ENCODE data around the gene PTGR2.
"Not testable (repeated sequence)": the region's sequence is repeated elsewhere in the genome, so short reads cannot be mapped to it uniquely, and the experiment has no call there.

Gene PTGR2

DNA sequence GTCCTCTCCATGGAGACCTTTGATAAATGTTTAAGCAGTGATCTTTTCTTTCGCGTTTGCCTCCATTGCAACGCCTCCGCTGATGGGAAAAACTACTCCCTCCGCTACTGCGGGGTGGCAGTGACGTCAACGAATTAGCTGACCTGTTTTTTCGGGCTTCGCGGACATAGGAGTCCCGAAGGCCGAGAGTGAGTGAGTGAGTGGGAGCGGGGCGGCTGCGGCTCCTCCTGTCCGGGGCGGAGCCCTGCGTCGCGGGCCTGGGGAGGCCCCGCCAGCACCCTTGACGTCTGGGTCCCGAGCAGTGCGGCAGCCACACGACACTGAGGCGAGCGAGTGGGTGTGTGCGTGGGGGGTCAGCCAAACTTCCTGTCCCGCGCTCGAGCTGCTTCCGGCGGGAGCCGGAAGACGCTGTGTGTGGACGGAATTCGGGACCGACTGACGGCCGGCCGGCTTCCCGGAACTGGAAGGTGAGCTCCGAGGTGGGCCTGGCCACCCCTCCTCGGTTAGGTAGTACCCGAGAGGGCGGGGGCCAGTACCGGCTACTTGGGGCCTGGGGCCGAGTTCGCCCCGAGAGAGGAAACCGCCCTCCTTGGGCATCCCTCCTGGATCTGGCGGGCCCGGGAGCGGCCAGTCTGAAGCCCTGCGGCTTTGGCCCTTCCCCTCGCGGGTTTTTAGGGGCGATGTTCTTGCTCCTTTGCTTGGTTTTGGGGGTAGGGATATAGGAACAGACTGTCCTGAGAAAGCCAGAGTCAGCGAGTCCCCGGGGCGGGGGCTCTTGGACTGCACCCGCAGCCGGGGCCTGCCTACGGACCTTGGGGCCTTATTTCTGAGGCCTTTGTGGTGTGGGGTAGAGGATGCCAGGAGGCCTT lies 35.1 kb downstream of the PTGR2 start, which contains the start of gene ZNF410:
Gene ZNF410, plus strand, starts transcription at position 411 of the 869 bp plus-strand sequence. CDS start 5,317 bp downstream, outside the sequence.
- DNase-seq (ENCODE audit: low read depth in 2 of 2), result peak; percentile 90 to 93

DNA sequence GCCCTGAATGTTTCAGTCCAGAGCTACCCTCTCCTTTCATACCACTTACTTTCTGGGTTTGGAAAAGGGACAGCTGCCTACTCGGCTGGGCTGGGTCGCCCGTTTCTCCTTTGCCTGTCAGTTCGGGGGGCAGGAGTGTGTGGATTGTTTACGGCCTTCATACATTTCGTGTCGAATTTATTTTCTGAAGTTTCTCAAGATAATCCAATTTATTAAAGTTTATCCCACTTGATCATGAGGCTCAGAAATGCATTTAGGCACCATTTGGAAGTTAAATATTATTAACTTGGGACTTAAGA lies 35.6 kb downstream of the PTGR2 start:
- DNase-seq (ENCODE audit: low read depth in 2 of 2), result no peak

DNA sequence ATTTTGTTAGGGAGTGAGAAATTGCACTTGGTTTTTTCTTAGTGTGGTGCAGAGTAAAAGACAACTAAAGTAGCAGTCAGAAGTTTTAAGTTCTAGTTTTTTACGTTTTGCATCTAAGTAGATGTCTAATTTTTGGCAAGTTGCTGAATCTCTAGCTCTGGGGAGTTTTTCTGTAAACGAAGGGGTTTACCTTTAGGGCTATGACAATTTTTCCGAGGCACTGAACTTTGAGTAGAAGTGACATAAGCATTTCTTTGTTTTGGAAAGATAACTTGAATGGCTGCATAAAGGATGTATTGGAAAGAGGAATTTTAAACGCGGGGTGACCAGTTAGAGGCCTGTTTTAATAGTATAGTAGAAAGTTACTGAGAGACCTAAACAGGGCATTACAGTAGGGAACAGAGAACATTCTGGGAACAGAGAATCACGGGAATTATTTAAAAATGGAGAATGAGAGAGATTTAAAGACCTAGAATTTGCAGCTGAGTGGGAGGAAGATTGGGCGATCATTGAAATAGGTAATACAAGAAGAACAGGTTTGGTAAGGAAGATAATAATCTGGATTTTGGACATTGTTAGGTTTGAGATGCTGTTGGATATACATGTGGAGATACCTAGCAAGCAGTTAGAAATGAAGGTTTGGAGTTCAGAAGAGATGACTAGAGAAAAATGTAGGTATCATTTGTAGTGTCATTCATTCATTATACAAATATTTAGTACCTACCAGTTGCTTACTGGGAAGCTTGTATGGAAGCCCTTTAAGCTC lies 36.2 kb downstream of the PTGR2 start:
- no peak for DNase-seq (ENCODE audit: low read depth in 2 of 2)

DNA sequence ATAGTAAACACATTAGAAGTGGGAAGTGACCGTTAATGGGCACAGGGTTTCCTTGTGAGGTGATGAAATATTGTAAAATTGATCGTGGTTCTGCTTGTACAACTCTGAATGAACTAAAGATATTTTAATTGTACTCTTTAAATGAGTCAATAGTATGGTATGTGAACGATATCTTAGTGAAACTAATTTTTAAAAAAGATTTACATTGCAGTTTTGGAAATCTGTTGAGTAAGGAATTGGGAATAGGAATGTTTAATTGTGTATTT lies 36.8 kb downstream of the PTGR2 start:
- no peak for DNase-seq (ENCODE audit: low read depth in 2 of 2)

DNA sequence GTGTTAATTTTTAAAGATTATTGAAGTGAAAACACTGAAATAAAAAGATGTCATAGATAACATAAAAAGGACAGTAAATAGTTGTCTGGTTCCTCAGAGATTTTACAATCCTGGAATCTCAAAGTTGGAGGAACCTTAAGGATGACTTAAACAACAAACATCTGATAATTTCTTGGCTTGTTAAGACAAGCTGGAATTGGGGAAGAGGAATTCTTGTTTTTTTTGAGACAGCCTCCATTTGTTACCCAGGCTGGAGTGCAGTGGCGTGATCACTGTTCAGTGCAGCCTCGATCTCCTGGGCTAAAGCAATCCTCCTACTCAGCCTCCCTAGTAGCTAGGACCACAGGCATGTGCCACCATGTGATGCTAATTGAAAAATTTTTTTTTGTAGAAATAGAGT lies 37.3 kb downstream of the PTGR2 start:
- DNase-seq (ENCODE audit: low read depth in 2 of 2), result no peak

DNA sequence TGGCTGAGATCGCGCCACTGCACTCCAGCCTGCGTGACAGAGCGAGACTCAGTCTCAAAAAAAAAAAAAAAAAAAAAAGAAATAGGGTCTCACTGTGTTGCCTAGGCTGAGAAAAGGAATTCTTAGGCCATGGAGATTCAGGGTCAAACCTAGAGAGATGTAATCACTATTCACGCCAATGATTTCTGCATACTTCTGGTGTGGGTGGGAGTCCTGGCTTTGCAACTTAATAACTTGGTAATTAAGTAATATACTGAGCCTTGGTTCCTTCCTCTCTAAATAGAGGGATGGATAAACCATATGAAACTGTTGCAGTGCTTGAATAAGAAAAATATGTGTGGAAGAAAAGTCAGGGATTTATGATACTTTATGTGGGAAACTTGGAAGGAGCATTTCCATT lies 37.7 kb downstream of the PTGR2 start:
- no peak for DNase-seq (ENCODE audit: low read depth in 2 of 2)

DNA sequence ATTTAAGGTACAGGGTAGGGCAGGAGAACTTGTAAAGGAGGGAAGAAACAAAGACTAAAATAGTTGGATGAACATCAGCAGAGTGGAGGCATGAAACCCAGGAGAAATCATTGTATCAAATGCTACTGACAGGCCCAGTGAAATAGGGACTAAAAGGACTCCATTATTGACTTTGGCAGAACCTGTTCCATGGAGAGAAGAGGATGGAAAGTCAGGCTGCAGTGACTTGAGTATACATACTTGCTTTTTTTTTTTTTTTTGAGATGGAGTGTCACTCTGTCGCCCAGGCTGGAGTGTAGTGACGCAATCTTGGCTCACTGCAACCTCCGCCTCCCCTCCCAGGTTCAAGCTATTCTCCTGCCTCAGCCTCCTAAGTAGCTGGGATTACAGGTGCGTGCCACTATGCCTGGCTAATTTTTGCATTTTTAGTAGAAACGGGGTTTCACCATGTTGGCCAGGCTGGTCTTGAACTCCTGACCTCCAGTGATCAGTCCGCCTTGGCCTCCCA lies 42.6 kb downstream of the PTGR2 start:
- DNase-seq (ENCODE audit: low read depth in 2 of 2), result not testable (repeated sequence)

DNA sequence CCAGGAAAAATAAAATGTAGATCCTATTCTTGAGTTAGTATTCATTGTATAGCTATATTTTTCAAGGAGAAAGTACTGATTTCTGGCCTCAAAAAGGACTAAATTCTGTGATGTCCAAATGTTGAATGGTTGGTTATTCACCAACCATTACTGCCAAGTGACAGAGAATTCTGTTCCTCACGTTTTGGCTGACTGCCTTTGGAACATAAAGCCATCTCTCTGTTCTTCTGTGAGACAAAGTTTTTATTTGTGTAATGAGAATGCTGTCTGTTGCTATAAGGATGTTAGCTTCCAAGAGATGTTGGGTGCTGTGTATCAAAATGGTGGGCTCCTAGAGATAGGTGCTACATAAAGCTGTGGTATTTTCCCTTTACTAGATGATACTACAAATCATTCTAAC lies 44.3 kb downstream of the PTGR2 start:
- no peak for DNase-seq (ENCODE audit: low read depth in 2 of 2)

DNA sequence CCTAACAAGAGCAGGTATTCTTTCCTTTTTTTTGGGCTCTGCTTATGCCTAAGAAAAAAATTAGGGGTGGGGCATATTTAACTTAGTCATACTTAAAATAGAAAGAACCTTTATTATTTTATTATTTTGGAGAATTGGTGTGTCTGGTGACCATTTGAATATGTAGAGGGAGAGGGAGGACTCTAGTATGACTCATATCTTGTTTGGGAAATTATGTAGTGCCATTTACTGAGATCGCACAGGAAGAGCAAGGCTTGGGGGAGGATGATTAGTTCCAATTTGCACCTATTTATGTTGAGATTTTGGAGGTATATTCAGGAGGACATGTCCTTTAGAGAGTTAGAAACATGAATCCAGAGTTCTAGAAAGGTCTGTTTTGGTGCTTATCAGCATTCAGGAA lies 44.9 kb downstream of the PTGR2 start:
- no peak for DNase-seq (ENCODE audit: low read depth in 2 of 2)

DNA sequence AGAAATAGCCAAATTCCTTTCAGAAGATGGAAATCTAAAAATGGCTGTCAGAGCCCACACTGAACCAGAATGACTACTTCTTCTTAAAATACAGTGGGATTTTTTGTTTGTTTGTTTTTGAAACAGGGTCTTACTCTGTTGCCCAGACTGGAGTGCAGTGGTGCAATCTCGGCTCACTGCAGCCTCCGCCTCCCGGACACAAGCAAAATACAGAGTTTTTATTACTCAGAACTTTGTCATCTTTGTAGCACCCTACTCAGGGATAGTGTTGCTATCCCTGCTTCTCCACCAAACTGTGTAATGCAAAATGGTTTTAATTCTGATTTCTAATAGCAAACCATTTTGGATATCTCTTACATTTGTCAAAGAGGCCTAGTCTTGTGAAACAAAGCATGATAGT lies 51.4 kb downstream of the PTGR2 start:
- no peak for DNase-seq (ENCODE audit: low read depth in 2 of 2)

DNA sequence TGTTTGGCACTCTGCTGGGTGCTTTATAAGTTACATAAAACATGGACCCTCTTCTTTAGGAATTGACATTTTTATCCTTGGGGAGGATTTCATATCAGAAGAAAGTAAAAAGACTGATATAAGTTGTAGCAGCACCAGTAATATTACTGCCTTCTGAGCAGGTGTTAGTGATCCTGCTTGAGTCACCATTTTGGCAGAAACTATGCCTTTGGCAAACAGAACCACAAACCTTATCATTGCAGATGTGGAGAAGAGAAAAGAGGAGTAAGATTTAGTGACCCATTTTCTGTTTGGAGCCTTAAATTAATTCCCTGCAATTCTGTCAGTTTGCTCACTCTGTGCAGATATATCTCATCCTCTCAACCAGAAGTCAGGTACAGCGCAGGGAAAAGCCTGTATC lies 58.0 kb downstream of the PTGR2 start:
- no peak for DNase-seq (ENCODE audit: low read depth in 2 of 2)

DNA sequence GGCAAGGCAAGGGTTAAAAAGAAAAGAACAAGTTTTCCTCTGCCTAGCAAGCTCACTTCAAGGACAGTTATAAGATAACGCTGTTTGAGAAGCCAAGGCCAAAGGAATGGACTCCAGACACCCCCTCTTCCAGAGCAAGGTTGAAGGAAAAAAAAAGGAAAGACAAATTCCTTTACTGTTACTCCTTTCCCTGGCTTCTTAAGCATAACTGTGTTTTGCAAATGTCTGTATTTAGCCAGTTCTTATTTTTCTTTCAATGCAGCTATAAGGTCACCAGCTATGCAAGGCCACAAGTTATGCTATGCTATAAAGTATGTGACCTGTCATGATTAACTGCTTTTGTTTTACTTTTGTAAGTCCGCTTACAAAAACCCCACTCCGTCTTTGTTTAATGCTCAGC lies 61.6 kb downstream of the PTGR2 start:
- no peak for DNase-seq (ENCODE audit: low read depth in 2 of 2)

DNA sequence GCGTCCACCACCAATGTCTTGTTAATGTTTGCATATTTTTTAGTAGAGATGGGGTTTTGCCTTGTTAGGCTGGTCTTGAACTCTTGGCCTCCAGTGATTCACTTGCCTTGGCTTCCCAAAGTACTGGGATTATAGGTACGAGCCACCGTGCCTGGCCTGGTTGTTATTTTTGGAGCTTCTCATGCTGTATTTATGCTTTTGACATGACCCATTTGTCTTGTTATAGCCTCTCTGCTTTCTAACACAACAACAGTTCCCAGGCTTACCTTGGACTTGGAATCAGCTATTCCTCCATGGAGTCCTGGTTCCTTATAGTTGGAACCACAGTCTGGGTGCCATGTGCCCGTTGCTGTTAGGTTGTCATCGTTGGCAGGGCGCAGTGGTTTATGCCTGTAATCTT lies 64.7 kb downstream of the PTGR2 start:
- no peak for DNase-seq (ENCODE audit: low read depth in 2 of 2)

DNA sequence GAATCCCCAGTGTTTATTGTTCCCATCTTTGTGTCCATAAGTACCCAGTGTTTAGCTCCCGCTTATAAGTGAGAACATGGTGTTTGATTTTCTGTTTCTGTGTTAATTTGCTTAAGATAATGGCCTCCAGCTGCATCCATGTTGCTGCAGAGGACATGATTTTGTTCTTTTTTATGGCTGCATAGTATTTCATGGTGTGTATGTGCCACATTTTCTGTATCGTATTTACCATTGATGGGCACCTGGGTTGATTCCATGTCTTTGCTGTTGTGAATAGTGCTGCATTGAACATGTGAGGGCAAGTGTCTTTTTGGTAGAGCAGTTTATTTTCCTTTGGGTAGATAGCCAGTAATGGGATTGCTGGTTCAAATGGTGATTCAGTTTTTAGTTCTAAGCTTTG lies 67.8 kb downstream of the PTGR2 start:
- DNase-seq (ENCODE audit: low read depth in 2 of 2), result not testable (repeated sequence)

DNA sequence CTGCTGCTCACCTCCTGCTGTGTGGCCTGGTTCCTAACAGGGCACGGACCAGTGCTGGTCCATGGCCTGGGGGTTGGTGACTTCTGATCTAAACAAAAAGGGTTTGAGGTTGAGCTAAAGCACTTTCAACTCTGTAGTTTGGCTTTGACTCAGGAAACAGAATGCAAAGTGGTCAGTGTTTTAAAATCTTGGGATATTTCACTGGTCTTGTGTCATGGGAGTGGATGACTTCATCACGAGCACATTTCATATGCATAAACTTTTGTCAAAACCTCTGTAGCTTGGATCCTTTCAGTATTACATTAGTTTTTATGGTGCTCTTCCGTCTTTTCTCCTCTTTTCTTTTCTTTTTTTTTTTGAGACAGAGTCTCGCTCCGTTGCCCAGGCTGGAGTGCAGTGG lies 72.7 kb downstream of the PTGR2 start:
- no peak for DNase-seq (ENCODE audit: low read depth in 2 of 2)
